HG03520 (cell line): ENCODE measurements around the gene AMIGO3.

Source experiments
- ATAC-seq: cut with Tn5 transposase; IDR thresholded peaks from one replicate; pipeline ENCODE4 v1.9.1; 2021; ENCODE audit warnings: mild to moderate bottlenecking, moderate library complexity; ENCODE audit not compliant: unreplicated experiment

AMIGO3 gene

GRCh38 chr3:49725906-49726681 lies 6.6 kb upstream of the AMIGO3 start:
- no peak for ATAC-seq

DNA sequence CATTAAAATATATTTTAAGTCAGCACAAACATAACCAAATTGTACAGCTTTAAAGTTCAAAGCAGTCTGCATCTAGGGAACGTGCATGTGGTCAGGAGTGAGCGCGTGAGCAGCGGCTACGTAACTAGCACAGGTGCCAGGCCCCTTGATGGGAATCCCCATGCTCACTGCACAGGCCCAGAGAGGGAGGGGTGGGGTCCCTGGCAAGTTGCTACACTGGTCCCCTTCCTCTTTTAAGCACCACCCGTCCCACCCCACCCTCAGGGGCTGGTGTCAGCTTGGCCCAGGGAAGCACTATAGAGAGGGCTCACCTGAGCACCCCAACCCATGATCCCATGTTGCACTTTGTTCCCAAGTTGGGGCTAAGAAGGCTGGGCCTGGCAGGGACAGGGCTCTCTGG lies 5.1 kb upstream of the AMIGO3 start:
- no peak for ATAC-seq

- ATAC-seq = peak; percentile 77
Measured at GRCh38 chr3:49723628-49724551, 4.4 kb upstream of the AMIGO3 start, which contains the start of gene GMPPB. Gene GMPPB (minus strand): TSS chr3:49723951. CDS start chr3:49723726, 225 bp downstream.

- no peak for ATAC-seq
Measured at GRCh38 chr3:49723296-49723627, 3.8 kb upstream of the AMIGO3 start.

- no peak for ATAC-seq
Measured at GRCh38 chr3:49722896-49723295, 3.4 kb upstream of the AMIGO3 start.

- ATAC-seq = no peak
Measured at GRCh38 chr3:49721896-49722781, 2.7 kb upstream of the AMIGO3 start.

DNA sequence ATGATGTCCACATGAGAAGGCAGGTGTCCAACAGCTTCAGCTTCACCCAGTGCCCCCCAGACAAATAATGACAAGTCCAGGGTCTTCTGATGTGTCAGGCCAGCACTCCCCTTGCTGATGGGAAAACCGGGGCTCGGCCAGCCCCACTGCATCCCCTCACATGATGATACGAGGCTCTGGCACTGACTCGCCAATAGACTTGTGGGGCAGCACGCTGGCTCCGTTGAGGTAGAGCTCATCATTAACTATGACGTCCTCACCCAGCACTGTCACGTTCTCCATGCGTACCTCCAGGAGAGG lies 2.1 kb upstream of the AMIGO3 start:
- ATAC-seq = no peak

DNA sequence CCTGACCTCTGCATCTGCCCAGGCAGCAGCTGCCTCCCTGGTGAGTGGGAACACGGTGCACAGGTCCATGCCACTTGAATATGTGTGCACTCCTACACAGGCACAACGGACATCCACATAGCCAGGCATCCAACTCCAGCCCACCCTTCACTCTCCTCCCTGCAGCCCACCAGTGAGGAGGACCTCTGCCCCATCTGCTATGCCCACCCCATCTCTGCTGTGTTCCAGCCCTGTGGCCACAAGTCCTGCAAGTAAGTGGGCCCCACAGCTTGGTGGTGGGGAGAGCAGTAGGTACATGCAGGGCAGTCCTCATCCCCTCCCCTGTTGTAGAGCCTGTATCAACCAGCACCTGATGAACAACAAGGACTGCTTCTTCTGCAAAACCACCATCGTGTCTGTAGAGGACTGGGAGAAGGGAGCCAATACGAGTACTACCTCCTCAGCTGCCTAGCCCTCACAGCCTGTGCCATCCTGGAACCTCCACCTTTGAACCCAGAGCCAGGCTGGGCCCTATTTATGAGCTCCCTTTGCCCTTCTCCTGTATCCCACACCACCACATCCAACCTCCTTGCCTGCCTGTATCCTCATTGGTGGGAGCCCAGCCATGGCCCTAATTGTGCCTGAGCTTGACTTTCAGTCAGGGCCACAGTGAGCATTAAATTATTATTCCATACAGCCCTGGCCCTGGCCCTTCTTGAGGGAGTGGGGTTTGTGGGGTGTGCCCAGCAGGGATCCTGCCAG lies 1.5 kb upstream of the AMIGO3 start:
- no peak for ATAC-seq

DNA sequence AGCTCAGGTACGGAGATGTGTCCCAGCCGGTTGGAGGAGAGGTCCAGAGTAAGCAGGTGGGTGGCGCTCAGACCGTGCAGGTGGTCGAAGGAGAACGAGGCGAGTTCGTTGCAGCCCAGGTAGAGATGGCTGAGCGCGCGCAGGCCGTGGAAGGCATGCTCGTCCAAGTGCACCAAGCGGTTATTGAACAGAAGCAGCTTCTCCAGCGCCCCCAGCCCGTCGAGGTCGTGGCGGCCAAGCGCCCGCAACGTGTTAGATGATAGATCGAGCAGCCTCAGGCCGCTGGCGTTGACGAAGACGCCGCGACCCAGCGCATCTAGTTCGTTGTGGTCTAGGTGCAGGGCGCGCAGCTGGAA lies 648 bp downstream of the AMIGO3 start:
- no peak for ATAC-seq

DNA sequence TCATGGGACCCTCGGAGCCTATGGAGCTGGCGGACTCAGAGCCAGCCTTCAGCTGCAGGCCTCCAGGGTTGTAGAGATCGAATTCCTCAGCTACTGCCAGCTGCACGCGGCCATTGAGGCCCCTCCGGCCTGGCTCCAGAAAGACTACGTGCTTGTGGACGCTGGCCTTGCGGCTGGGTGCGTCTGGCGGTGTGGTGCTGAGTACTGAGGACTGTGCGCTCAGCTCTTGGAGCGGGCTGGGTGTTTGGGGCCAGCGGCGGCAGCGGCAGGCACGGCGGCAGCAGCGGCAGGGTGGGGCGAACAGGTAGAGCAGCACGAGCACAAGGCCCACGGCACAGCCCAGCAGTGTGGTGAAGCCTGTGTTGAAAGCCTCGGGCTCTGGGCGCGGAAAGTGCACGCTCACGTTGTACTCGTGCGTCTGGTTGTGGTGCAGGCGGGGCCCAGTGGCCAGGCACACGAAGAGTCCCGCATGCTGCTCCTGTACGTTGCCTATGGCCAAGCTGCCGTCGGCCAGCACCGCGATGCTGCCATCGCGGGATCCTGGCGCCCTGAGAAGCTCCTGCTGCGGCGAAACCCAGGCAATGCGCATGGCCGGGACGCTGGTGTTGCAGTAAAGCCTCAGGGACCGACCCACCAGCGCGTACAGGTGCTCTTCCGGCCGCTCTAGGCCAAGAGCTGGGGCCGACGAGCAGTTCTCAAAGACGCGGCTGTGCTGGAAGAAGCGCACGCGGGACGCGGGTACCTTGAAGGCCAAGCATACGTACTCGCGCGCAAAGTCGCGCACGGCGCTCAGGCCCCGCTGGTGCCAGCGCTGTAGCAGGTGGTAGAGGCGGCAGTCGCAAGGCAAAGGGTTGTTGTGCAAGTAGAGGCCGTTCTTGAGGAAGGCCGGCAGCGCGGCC lies 1.3 kb downstream of the AMIGO3 start:
- ATAC-seq = no peak

GRCh38 chr3:49717211-49717958 lies 2.1 kb downstream of the AMIGO3 start:
- no peak for ATAC-seq

GRCh38 chr3:49716691-49717210 lies 2.7 kb downstream of the AMIGO3 start:
- ATAC-seq = no peak

DNA sequence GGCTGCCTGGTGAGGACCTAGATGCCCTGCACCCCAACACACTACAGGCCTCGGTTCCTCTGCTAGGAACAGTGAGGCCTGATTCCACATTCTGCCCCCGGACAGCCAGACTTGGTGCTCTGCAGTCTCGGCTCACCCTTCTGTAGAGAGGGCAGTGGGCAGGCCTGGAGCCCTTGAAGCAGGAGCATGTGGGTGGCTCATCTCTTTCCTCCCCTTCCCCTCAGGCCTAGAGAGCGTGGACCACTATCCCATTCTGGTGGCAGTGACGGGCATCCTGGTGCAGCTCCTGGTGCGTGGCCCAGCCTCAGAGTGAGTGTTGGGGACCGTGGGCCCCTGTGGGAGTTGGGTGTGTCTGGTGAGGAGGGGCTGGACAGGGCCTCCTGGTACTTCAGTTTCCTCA lies 3.3 kb downstream of the AMIGO3 start:
- ATAC-seq = no peak

DNA sequence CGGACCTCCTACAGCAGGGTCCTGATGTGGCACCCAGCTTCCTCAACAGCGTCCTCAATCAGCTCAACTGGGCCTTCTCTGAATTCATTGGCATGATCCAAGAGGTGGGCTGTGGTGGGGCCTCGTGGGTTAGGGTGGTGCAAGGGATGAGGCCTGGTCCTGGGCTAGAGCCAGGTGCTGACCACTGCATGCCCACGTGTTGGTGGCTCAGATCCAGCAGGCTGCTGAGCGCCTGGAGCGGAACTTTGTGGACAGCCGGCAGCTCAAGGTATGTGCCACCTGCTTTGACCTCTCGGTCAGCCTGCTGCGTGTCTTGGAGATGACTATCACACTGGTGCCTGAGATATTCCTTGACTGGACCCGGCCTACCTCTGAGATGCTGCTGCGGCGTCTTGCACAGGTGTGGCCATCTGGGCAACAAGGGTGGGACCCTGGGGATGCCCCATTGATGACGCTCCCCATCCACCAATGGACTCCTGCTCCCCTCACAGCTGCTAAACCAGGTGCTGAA lies 3.8 kb downstream of the AMIGO3 start:
- ATAC-seq = no peak

- ATAC-seq = no peak
Measured at GRCh38 chr3:49714728-49715550, 4.5 kb downstream of the AMIGO3 start.

DNA sequence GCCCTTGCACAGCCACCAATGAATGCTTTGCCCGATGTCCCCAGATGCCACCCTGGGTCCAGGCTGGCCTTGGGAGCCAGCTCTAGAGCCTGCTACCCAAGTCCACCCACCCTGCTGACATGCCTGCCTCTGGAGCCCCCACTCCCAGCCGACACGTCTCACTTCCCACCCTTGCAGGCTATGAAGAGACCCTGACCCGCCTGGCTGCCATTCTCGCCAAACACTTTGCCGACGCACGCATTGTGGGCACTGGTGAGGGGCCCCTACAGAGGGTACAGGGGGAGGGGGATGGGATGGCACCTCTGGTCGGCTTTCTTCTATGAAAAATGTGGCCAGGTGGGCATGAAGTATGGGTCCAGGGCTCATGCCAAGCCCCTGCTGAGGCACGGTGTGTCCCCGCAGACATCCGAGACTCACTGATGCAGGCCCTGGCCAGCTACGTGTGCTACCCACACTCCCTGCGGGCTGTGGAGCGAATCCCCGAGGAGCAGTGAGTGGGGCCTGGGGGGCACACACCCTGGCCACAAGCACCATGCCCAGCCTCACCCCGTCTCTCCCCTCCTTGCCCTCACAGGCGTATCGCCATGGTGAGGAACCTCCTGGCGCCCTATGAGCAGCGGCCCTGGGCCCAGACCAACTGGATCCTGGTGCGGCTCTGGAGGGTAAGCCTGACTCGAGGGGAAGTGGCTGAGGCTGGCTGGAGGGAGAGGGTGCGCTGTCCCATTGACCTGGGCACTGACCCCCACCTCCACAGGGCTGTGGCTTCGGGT lies 6.0 kb downstream of the AMIGO3 start:
- ATAC-seq = no peak
